NCI-H2081 treated with DMSO at 0.1 percent for 48 hours (cell line): ENCODE measurements around the gene STX1A.
"Not testable (repeated sequence)": the region's sequence is repeated elsewhere in the genome, so short reads cannot be mapped to it uniquely, and the experiment has no call there.

Source experiments
- DNase-seq: peaks from one replicate; lab custom pipeline; 2025; lab: John Stamatoyannopoulos, UW

Gene STX1A

DNA sequence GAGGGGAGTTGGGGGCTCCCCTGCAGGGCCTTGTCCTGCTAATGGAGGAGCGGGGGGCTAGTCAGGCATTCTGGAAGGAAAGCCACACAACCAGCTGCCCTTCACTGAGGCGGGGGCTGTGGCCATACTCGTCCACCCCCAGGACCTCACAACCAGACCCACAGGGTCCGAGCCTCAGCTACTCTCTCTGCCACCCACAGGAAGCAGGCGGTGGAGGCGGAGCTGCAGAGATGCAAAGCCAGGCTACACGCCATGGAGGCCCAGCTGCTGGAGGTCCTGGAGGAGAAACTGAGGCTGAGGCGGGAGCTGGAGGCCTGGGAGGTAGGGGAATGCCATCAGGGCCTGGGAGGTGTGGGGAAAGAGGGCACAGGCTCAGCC, 16.0 kb upstream of the STX1A start:
- no peak for DNase-seq

DNA sequence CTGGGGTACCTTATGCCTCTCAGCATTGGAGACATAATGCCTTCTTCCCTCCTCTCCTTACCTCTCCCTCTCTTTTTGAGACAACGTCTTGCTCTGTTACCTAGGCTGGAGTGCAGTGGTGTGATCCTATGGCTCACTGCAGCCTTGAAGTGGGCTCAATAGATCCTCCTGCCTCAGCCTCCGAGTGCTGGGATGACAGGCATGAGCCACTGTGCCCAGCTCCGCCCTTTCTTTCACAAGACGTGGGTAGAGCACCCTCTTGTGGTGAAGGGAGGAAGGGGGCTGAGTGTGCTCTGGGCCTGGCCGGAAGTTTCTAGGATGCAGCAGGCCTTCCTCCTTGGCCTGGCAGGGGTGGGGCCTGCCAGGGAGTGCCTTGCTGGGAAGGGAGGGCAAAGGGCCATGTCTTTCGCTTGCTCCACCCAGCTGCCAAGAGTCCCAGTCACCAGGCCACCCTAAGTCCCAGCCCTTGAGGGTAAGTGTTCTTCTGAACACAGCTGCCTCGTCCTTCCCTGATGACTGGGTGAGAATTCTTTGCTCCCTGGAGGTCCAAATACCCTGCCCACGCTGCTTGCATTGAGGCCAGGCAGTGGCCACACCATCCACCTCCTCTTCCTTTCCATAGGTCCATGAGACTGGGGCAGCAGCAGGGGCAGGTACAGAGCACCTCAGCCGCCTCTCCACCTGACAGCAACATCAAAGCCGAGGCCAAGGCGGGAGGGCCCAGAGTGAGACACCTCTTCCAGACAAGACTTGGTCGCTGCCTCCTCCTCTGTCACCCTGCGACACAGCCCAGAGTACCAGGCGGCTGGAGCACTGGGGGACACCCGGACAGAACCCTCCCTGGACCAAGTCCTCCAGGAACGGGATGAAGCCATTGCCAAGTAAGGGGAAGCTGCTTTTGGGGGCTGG, 15.4 kb upstream of the STX1A start:
- DNase-seq = no peak

DNA sequence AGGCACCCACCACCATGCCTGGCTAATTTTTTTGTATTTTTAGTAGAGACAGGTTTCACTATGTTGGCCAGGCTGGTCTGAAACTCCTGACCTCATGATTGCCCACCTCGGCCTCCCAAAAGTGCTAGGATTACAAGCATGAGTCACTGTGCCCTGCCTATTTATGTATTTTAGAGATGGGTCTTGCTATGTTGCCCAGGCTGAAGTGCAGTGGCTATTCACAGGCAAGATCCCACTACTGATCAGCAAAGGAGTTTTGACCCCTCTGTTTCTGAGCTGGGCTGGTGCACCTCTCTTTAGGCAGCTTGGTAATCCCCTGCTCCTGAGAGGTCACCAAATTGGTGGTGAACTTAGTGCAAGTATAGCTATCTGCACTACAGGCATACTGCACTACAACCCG, 12.9 kb upstream of the STX1A start:
- no peak for DNase-seq

DNA sequence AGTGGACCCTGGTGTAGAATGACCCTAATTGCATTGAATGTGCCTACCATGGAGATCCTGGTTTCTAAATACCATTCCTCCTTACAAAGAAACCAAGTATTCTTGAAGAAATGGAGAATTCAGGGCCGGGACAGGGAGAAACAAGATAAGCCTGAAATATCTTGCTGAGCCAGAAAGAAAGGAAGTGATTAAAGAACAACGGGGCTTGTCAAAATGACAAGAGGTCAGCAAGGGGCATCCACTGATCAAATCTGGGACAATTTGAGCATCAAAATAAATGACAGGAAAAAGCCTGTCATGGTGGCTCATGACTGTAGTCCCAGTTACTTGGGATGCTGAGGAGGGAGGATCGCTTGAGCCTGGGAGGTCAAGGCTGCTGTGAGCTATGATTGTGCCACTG, 11.0 kb upstream of the STX1A start:
- no peak for DNase-seq

DNA sequence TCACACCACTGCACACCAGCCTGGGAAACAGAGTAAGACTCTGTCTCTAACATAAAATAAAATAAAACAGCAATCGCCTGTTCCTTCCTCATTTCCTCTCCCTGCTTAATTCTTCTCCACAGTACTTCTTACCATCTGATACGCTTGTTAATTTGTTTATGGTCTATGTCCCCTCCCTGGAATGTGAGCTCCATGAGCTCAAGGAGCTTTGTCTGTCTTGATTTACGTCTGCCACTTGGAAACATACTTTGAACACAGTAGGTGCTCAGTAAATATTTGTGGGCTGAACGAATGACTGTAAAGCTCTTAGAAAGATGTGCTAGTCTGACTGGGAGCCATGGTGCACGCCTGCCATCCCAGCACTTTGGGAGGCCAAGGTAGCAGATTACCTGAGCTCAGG, 9.1 kb upstream of the STX1A start:
- DNase-seq = no peak

DNA sequence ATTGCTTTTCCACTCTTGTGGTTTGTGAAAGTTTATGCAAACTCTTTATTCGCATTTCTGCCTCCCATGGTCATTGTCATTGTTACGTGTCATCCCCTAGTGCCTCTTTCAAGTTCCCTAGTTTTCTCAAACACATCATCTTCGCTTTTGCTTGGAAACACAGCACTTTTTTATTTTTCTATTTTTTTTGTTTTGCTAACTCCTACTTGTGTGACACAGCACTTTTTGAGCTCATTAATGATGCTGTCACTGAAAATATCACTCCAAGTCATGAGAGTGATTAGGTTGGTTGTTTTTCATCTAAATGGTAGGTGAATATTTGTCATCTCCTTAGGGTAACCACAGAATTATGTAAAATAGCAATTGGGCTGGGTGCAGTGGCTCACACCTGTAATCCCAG, 8.5 kb upstream of the STX1A start:
- DNase-seq = no peak

DNA sequence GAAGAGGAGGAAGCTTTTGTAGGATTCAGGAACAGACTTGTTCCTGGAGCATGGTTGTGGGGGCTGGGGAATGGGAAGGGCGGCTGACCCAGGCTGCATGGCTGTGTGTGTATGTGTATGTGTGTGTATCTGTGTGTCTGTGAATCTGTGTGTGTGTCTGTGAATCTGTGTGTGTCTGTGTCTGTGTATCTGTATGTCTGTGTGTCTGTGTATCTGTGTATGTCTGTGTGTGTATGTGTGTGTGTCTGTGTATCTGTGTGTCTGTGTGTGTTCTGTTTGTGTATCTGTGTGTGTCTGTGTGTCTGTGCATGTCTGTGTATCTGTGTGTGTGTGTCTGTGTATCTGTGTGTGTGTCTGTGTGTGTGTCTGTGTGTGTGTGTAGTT, 6.6 kb upstream of the STX1A start:
- no peak for DNase-seq

DNA sequence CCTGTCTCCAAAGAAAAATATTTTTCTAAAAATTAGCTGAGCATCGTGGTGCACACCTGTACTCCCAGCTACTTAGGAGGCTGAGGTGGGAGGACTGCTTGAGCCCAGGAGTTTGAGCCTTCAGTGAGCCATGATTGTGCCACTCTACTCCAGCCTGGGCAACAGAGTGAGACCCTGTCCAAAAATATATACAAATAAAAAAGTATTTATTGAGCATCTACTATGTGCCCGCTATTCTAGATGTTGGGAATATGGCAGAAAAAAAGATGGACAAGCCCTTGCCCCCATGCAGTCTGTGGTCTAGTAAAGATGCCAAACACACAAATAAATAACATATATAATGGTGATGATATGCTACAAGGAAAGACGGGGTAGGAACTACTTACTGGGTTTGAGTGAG, 4.3 kb upstream of the STX1A start:
- no peak for DNase-seq

DNA sequence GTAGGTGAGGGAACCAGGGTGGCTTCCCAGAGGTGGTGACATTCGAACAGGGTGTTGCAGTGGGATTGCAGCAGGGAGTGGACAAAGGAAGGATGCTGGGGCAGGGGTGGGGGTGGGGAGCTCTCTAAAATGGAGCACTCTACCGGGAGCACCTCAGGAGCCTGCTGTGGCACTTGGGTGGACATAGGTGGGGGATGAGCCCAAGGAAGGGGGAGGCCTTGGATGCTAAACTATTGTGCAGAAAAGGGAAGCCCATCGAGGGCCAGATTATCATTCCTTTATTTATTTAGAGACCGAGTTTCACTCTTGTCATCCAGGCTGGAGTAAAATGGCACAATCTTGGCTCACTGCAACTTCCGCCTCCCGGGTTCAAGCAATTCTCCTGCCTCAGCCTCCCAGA, 3.3 kb upstream of the STX1A start:
- DNase-seq = no peak

DNA sequence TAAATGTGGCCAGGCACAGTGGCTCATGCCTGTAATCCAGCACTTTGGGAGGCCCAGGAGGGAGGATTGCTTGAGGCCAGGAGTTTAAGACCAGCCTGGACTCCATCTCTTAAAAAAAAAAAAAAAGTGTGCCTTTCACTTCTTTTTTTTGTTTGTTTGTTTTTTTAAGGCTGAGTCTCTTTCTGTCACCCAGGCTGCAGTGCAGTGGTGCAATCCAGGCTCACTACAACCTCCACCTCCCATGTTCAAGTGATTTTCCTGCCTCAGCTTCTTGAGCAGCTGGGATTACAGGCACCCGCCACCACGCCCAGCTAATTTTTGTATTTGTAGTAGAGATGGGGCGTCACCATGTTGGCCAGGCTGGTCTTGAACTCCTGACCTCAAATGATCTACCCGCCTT, 2.7 kb upstream of the STX1A start:
- DNase-seq = not testable (repeated sequence)

DNA sequence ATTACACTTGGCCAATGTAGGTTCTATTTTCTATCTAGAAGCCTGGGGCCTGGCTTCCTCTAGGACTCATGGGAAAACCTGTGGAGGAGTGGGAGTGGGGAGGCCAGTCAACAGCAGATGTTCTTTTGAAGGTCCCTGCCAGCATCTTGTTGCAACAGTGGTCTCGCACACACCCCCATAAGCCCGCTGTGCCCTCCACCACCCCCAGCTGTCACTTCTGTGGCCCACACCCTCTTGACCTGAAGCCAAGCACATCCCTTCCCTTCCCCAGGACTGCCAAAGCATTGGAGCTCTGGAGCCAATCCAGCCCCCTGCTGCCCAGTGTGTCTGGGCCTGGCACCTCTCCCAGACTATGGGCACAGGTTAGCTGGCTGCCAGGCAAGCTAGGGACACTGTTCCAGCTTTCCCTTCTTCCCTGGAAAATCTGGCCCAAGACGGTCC, 1.9 kb upstream of the STX1A start:
- DNase-seq = peak; percentile 51

DNA sequence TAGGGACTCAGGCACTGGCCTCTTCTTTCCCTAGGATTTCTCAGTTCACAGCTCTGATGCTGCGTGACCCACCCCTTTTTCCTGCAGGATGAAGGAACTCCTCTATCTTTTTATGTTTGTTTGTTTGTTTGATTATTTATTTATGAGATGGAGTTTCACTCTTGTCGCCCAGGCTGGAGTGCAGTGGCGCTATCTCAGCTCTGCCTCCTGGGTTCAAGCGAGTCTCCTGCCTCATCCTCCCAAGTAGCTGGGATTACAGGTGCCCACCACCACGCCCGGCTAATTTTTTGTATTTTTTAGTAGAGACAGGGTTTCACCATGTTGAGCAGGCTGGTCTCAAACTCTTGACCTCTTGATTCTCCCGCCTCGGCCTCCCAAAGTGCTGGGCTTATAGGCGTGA, 974 bp upstream of the STX1A start:
- DNase-seq = not testable (repeated sequence)

DNA sequence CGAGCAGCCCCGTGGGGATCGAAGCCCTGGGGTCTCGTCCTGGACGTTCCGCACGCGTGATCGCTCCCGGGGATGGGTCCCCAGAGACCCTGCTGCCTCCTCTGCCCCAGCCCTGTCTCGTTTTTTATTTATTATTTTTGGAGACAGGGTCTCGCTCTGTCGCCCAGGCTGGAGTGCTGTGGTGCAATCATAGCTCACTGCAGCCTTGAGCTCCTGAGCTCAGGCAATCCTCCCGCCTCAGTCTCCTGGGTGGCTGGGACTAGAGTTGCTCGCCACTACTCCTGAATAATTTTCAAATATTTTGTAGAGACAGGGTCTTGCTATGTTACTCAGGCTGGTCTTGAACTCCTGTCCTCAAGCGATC, 319 bp upstream of the STX1A start:
- DNase-seq = no peak

DNA sequence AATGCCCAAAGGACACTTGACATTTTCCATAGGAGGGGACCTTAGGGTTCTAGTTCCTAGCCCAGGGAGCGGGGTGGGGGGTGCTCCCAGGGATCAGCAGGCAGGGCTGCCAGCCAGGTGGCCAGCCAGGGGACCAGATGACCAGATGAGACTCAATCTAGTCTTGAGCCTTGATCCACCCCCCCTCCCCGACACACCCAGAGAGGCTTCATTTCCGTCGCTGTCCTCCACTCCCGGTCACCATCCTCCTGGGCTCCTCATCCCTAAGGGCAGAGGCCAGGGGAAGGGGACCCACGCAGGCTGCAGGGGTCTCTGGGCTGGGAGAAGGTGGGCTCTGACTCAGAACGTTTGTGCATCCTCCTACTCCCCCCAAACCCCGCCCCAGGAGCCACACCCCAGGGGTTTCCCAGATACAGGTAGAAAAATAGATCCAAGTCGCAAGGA, 1.0 kb downstream of the STX1A start:
- no peak for DNase-seq

DNA sequence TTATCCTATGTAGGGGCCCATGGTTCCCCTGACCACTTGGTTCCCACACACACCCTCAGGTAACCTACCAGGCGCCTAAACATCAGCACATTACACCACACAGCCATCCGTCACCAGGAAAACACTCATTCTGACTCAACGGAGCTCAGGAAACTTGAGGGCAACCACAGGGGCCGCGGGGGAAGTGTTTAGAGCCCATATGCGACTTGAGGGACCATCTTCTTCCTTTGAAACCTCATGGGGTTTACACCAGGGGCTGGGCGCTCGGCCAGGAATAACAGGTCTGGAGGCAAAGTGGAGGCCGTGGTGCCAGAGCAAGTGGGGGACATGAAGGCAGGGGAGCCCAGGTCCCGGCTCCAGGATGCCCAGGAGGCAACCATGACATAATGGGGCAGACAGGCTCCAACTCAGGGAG, 1.5 kb downstream of the STX1A start:
- DNase-seq = no peak

DNA sequence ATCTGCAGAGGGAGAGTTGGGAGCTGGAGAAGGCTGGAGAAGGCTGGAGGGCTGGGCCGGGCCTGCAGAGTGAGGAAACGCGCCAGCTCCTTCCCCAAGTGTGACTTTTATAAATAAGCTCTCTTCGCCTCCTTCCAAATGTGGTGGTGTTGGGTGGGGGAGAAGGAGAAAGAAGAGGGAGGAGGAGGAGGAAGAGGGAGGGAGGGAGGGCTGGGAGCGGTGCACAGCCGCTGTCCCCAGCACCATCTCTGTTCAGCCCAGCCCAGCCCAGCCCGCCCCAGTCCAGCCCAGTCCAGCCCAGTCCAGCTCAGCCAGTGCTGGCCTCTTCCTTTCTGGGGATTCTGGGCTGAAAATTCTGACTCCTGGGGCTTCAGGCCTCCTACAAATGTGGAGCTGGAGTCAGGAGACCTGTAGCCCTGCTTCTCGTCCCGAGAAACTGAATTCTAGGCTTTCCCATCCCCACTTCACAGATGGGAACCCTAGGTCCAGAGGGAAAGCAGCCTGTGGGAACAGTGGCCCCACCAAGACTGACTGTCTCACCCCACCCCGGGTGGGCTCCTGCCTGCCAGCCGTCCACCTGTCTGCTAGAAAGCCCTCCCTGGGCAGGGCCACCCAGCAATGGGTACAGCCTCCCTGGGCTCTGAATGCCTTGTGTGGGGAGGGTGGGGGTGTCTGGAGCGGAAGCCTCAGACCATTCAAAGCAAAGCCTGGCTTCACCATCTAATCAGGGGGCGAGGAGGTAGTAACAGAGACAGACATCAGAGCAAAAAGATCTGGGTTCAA, 2.3 kb downstream of the STX1A start:
- no peak for DNase-seq

DNA sequence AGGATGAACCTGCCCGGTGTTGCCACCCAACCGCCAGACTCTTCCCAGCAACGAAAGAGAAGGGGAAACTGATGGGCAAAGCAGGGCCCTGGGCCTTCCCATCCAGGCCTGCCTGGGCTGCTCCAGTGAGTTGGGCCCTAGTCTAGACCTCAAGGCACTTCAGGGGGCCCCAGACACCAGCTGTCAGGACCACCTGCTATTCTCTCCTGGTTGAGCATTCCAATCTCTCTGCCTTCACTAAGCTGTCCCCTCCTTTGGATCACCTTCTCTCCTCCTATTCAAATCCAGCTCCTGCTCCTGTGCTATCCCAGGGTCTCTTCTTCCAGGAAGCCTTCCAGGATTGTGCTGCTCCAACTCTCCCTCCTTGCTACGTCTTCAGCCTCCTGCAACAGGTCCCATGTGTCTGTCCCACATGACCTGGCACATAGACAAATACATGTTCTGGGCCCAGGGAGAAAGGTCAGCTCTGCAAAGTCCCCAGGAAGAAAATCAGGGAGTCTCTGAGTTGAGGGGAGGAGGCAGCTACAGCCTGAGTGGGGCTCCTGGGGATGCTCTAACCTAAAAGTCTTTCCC, 3.1 kb downstream of the STX1A start:
- DNase-seq = no peak

DNA sequence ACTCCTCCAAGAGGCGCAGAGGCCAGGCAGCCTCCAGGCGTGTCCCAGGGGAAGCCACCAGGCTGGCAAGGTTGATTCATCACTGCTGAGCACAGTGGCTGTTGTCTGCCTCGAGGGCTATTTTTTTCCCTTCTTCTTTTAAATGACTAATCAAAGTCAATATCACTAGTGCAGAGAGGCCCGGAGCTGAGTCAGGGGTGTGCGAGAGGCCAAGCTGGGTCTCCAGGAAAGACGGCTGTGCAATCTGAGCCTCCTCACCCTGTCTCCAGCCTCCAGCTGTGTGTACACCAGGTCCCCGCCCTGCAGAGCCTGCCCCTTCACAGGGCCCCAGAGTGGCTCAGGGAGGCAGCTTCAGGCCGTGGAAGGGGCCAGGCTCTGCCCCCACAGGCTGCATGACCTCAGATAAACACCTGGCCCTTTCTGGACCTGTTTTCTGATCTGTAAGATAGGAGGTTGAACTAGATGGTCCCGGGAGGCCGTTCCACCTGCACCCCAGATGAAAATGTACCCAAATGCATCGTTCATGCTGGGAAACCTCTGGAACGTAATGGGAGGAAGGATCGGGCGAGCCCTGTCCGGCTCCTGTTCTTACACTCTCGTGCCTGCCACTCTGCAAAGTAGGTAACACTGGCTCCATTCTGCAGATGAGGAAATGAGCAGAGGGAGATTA, 3.7 kb downstream of the STX1A start:
- no peak for DNase-seq

DNA sequence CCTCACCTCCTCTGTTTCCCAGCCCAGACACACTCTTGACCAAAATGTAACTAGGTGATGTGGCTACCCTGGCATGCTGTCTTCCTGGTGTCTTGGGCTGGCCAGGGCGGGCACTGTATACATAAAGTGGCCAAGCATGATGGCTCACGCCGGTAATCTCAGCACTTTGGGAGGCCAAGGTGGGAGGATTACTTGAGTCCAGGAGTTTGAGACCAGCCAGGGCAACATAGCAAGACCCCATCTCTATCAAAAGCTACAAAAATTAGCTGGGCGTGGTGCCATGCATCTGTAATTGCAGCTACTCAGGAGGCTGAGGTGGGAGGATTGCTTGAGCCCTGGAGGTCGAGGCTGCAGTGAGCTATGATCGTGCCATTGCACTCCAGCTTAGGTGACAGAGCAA, 6.2 kb downstream of the STX1A start:
- not testable (repeated sequence) for DNase-seq

DNA sequence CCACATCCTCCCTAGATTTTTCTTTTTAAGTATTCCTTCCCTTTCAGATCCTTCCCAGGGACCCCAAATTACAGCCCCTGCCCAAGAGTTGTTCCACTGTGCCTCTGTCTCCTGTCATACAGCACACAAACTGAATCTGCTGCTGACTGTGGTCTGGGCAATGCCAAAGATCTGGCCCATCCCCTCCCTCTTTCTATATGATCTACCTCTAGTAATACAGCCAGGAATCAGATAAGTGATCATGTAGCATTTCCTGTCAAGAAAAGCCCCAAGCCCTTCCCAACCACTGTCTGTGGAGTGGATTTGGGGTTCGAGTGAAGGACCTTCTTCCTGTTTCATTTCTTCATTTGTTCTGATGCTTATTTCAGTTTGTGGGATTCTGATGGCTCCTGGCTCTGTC, 6.7 kb downstream of the STX1A start:
- DNase-seq = no peak

DNA sequence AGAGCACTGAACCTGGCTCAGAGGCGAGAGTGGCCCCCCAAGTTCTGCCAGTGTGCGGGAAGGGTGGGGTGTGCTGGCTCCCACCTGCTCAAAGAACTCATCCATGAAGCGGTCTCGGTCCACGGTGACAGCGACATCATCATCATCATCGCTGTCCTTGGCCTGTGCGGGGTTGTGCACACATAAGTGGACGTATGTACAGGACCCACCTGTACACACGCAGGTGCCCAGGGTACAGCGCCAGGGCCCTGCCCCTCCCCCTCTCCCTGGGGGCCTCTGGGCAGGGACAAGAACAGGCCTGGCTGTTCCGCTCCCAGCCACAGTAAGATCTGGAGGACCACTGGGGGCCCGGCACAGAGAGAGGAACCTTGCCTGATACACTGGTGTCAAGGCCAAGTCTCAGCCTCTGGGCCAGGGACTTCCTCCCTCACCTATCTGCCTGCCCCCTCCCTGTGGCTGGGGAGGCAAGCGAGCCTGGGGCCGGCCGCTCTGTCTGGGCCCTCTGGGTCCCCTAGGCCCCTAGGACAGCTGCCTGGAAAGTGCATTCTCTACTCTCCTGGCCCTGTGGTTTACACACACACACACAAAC, 10.4 kb downstream of the STX1A start:
- no peak for DNase-seq

DNA sequence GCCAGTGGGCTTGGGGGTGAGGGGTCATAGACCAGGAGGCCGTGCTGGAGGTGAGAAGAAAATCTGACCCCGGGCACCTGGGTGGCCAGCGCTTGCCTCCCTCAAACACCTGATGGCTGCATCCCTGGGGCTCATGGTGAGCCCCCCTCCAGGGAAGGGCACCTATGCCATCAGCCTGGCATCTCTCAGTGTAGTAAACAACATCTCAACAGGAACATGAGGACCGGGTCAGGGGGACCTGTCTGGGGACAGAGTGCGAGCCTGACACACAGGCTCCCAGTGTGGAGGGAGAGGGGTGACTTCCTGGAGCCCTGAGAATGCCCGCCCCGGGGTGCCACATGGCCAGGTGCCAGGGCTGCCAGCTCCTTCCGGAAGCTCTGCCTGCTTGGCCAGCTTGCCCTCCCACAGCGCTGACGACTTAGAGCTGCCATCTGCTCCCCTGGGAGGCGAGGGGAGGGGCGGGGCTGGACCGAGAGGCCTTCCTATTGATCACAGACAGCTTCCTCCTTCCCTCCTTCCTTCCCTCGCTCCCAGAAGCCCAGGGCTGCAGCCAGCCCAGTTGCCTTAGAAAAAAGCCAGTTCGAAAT, 12.3 kb downstream of the STX1A start:
- peak; percentile 69 for DNase-seq
